Mucosa of descending colon (tissue), 3 donors: ENCODE data around the gene DLX1. TPM values are rescaled to one million over a fixed set of nuclear protein-coding genes. Genes with fewer than 3 reads are reported as not detected.
"Not testable (repeated sequence)": the region's sequence is repeated elsewhere in the genome, so short reads cannot be mapped to it uniquely, and the experiment has no call there.

Experiments used
- ATAC-seq: fragments of 200-7000 bp; cut with Tn5 transposase; one replicate; pipeline ENCODE4 v1.9.1; 2020; ENCODE audit warnings: mild to moderate bottlenecking, moderate library complexity
- DNase-seq, 3 donors: peaks; one replicate each; pipeline ENCODE4 v3.0.0-alpha.2; 2020
- H3K36me3 ChIP-seq: fragments of 200-600 bp; one replicate; pipeline ENCODE4 v1.8.0; 2021; ENCODE audit warnings: low read depth, mild to moderate bottlenecking
- H3K4me1 ChIP-seq: fragments of 200-600 bp; one replicate; pipeline ENCODE4 v1.8.0; 2021; ENCODE audit warnings: low read depth, mild to moderate bottlenecking
- H3K4me3 ChIP-seq: fragments of 200-600 bp; one replicate; pipeline ENCODE4 v1.8.0; 2021; ENCODE audit warnings: mild to moderate bottlenecking
- H3K9me3 ChIP-seq: fragments of 200-600 bp; one replicate; pipeline ENCODE4 v1.8.0; 2021; ENCODE audit warnings: mild to moderate bottlenecking
- intact Hi-C, 2 donors: fragments of 100-400 bp; cut with DNase I in 1 of 2; cut with micrococcal nuclease in 1 of 2; formaldehyde crosslinking; loops; one replicate each; pipeline versions ENCODE4 v1.11.0 to v1.11.1; 2022; cut with DNase I, micrococcal nuclease
- total RNA-seq, 3 donors: library from RNA; stranded (reverse); fragmentation: NEBNext Ultra II Directional in 2 of 3; extraction: Animal tissue kit (Norgen Biotek cat#: 25700) in 2 of 3; gene quantifications; one replicate each; pipeline versions ENCODE4 v1.2.1 to v1.2.4, GENCODE V29; 2021 to 2023
- TF ChIP-seq, protein P1 (sequence below): fragments of 200-600 bp; IDR thresholded peaks from one replicate; pipeline ENCODE4 v1.8.0; 2022; ENCODE audit warnings: antibody characterized with exemption, mild to moderate bottlenecking
- donor health status: DM: no; HTN: no; CAD: no; lungs with moderate emphysema.
- donor health status: DM: no; HTN: no; CAD: no.
- donor health status: DM: no; HTN: yes; CAD: no.

The DLX1 gene
- total RNA-seq, 3 donors from 2014 or later = 0.14 to 0.79 (median 0.58) TPM

DNA sequence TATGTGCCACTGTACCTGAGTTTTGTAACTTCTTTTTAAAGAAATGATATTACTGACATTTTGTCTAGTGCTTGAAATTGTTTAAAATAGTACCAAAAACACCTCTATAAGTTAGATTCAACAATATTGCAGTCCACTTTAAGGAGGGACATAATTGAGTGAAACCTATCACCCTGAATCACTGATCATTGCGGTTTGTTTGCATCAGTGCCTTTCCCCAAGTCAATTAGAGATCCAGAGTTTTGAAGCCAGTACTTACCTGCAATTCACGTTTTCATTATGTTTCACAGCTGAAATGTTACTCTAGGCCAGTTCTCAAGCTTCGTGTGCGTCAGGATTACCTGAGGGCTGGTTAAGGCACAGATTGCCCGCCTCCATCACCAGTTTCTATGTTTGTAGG lies 26.6 kb upstream of the DLX1 start:
- intact Hi-C loops = no loop called here
- H3K36me3 ChIP-seq = no peaks in the 10 kb centered on the region

DNA sequence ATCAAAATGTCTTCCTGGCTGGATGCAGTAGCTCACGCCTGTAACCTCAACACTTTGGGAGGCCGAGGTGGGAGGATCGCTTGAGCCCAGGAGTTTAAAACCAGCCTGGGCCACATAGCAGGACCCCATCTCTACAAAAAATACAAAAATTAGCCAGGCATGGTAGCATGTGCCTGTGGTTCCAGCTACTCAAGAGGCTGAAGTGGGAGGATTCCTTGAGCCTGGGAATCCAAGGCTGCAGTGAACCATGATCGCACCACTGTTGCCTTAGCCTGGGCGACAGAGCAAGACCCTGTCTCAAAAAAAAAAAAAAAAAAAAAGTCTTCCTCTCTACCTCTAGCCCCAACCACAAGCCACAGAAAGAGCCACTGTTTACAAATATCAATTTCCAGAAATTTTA lies 25.2 kb upstream of the DLX1 start:
- ATAC-seq, H3K4me1 ChIP-seq, H3K9me3 ChIP-seq, H3K4me3 ChIP-seq, DNase-seq, H3K36me3 ChIP-seq, intact Hi-C loops: not testable (repeated sequence)

More for the DNA sequence above, 26.6 kb upstream of the DLX1 start:
- no peak overlapping the region for H3K4me3 ChIP-seq
- H3K9me3 ChIP-seq = no peaks in the 10 kb centered on the region
- DNase-seq (no peak), ATAC-seq (no peak)
- no peaks in the 10 kb centered on the region for H3K4me1 ChIP-seq
- TF ChIP-seq, protein P1, sequence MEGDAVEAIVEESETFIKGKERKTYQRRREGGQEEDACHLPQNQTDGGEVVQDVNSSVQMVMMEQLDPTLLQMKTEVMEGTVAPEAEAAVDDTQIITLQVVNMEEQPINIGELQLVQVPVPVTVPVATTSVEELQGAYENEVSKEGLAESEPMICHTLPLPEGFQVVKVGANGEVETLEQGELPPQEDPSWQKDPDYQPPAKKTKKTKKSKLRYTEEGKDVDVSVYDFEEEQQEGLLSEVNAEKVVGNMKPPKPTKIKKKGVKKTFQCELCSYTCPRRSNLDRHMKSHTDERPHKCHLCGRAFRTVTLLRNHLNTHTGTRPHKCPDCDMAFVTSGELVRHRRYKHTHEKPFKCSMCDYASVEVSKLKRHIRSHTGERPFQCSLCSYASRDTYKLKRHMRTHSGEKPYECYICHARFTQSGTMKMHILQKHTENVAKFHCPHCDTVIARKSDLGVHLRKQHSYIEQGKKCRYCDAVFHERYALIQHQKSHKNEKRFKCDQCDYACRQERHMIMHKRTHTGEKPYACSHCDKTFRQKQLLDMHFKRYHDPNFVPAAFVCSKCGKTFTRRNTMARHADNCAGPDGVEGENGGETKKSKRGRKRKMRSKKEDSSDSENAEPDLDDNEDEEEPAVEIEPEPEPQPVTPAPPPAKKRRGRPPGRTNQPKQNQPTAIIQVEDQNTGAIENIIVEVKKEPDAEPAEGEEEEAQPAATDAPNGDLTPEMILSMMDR = no peak

DNA sequence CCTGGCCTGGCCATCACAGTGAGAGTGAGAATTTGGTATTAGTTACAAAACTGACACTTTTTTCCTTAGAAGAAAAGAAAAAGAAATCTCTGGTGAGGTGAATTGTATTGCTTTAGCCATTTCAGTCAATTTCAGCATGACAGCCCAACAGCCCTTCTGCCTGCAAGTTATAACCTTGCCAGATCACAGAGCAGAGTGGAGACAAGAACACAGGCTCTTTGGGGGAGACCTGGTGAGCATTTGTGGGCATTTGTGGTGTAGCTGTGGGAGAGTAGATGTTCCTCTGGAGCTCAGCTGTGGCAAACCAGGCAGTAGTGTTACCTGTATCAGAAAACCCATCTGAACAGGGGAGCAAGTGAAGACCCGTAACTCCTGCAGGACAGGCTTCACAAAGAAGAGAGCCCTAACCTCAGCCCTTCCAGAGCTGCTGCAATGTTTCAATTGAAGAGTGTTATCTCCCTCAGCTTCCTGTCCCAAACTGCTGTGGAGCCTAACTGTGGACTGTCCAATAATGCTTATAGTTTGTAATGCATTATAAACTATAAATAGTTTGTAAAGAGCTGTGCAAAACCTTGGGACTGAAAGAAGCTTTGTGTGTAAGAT lies 22.8 kb upstream of the DLX1 start:
- DNase-seq (no peak), ATAC-seq (no peak)
- H3K4me3 ChIP-seq = no peak overlapping the region
- TF ChIP-seq, protein P1 = no peak
- no peaks in the 10 kb centered on the region for H3K9me3 ChIP-seq
- intact Hi-C loops = no loop called here
- no peaks in the 10 kb centered on the region for H3K4me1 ChIP-seq
- no peaks in the 10 kb centered on the region for H3K36me3 ChIP-seq

DNA sequence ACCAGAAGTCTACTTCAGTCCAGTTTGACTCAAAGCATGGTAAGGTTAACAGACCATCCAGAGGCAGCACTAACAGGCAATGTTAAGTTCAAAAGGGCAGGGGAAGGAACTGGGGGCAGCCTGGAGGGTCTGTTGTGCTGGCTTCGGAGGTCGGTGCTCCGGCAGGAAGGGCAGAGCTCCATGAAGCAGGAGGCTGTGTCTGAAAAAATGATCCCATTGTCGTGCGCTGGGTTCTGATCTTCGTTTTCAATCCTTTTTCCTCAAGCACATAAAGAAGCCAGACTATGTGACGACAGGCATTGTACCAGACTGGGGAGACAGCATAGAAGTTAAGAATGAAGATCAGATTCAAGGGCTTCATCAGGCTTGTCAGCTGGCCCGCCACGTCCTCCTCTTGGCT lies 21.9 kb upstream of the DLX1 start:
- Histone ChIP-seq H3K4me3 (no peak overlapping the region), H3K9me3 (no peaks in the 10 kb centered on the region), H3K4me1 (no peaks in the 10 kb centered on the region), H3K36me3 (no peaks in the 10 kb centered on the region)
- DNase-seq (no peak), ATAC-seq (no peak)
- intact Hi-C loops = no loop called here
- TF ChIP-seq, protein P1 = no peak

DNA sequence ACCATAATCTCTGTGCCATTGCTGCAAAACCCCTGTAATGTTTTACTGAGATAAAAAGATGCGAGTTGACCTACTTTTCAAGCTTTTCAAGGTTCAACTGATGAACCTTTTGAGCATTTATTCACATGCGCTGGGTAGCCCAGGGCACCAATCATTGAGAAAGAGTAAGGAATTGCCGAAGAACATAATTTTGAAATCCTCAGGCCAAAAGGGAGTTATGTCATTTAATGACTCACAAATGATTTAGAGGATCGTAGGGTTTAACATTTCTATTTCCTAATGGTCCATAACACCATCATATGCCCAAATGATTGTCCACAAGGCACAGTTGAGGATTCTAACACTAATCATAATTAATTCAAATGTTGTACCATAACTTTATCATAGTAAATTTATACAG lies 20.2 kb upstream of the DLX1 start:
- Histone ChIP-seq H3K36me3 (no peaks in the 10 kb centered on the region), H3K4me1 (no peaks in the 10 kb centered on the region), H3K4me3 (no peak overlapping the region), H3K9me3 (no peaks in the 10 kb centered on the region)
- DNase-seq = no peak
- no peak for ATAC-seq
- intact Hi-C loops = no loop called here
- TF ChIP-seq, protein P1 = no peak

DNA sequence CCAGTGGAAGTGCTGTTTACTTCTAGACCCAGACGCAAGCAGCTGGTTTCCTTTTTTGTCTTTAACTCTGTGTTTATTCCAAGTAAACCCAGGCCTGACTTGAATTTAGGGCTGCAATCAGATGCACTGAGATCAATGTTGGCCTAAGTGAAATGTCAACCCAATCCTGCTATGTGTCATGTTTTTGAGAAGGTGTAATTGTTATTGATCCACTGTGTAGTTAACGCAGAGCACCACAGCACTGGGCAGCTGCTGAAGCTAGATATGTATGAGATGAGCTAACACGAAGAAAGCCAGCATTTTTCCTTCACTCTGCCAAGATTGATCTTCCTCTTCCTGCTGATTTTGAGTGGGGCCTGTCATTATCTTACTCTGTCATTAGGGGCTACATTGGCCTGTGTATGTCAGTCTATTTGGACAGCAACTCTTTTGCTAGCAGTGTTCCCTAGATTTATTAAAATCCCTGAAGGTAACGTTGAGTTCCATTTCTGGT lies 18.9 kb upstream of the DLX1 start:
- Histone ChIP-seq H3K9me3 (no peaks in the 10 kb centered on the region), H3K4me1 (no peaks in the 10 kb centered on the region), H3K36me3 (no peaks in the 10 kb centered on the region), H3K4me3 (no peak overlapping the region)
- intact Hi-C loops = no loop called here
- TF ChIP-seq, protein P1 = no peak
- DNase-seq (no peak), ATAC-seq (no peak)

DNA sequence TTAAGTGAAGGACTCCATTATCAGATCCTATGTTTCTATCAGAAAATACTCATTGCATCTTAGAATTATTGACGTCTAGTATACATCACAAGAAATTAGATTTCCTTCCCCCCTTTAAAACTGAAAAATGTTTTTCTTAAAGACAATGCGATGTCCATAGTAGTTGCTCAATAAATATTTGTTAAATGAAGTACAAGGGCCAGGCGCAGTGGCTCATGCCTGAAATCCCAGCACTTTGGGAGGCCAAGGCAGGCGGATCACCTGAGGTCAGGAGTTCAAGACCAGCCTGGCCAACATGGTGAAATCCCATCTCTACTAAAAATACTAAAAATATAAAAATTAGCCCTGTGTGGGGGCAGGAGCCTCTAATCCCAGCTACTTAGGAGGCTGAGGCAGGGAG lies 17.4 kb upstream of the DLX1 start:
- H3K36me3 ChIP-seq, H3K4me3 ChIP-seq, intact Hi-C loops, H3K9me3 ChIP-seq, DNase-seq, H3K4me1 ChIP-seq, ATAC-seq: not testable (repeated sequence)
